Fibroblast of lung (primary cell): ENCODE results near the gene SMLR1. TPM values are rescaled to one million over a fixed set of nuclear protein-coding genes. Genes with fewer than 3 reads are reported as not detected.

ENCODE experiments used
- DNase-seq, 2 donors: peaks; one replicate each; pipeline versions ENCODE4 v3.0.0 to v3.0.0-alpha.2; 2010; ENCODE audit warnings: low read depth in 2 of 2
- H2AFZ ChIP-seq: 2 replicates; pipeline ENCODE4 v1.5.1; 2012; ENCODE audit warnings: low read length, control low read depth, inconsistent platforms
- H3K27ac ChIP-seq: 2 replicates; pipeline ENCODE4 v1.5.1; 2011; ENCODE audit warnings: low read length, control low read depth; ENCODE audit not compliant: insufficient read depth
- H3K27me3 ChIP-seq: 2 replicates; pipeline ENCODE4 v1.5.1; 2011; ENCODE audit warnings: mild to moderate bottlenecking, low read length; ENCODE audit not compliant: control insufficient read depth, insufficient read depth
- H3K36me3 ChIP-seq: 2 replicates; pipeline ENCODE4 v1.5.1; 2011; ENCODE audit warnings: low read length; ENCODE audit not compliant: control insufficient read depth, insufficient read depth
- H3K4me1 ChIP-seq: 2 replicates; pipeline ENCODE4 v1.5.1; 2011; ENCODE audit warnings: low read length; ENCODE audit not compliant: control insufficient read depth, insufficient read depth; ENCODE audit errors: extremely low read depth
- H3K4me2 ChIP-seq: 2 replicates; pipeline ENCODE4 v1.5.1; 2011; ENCODE audit warnings: low read length, control low read depth; ENCODE audit not compliant: insufficient read depth; ENCODE audit errors: extremely low read depth
- H3K4me3 ChIP-seq, 4 experiments: fragments of 200-600 bp in 1 of 4; sonication (generic) in 1 of 4; replicated peaks in 1 of 4; 2 replicates each; pipeline ENCODE4 v1.5.1; 2011 to 2016; ENCODE audit warnings: low read length in 4 of 4, low read depth in 3 of 4, mild to moderate bottlenecking in 3 of 4, control low read depth in 2 of 4, inconsistent platforms in 1 of 4, mixed read lengths in 1 of 4; ENCODE audit not compliant: insufficient read depth in 1 of 4; ENCODE audit errors: control extremely low read depth in 1 of 4
- H3K79me2 ChIP-seq: 2 replicates; pipeline ENCODE4 v1.5.1; 2012; ENCODE audit warnings: mild to moderate bottlenecking, low read length, inconsistent platforms; ENCODE audit not compliant: control insufficient read depth, insufficient read depth
- H3K9ac ChIP-seq: 2 replicates; pipeline ENCODE4 v1.5.1; 2011; ENCODE audit warnings: mild to moderate bottlenecking, low read length, control low read depth; ENCODE audit not compliant: insufficient read depth
- H3K9me3 ChIP-seq: 2 replicates; pipeline ENCODE4 v1.5.1; 2012; ENCODE audit warnings: low read depth, low read length; ENCODE audit not compliant: control insufficient read depth, insufficient read depth
- H4K20me1 ChIP-seq: 2 replicates; pipeline ENCODE4 v1.5.1; 2011; ENCODE audit warnings: low read length; ENCODE audit not compliant: control insufficient read depth, insufficient read depth; ENCODE audit errors: extremely low read depth
- EZH2 ChIP-seq: IDR thresholded peaks from 2 replicates; pipeline ENCODE4 v1.5.1; 2012; ENCODE audit warnings: low read length, control low read depth, mild to moderate bottlenecking; ENCODE audit errors: missing control alignments
- polyA plus RNA-seq, 2 donors: library from polyadenylated mRNA; depleted of rRNA in 1 of 2; stranded (reverse) in 1 of 2; unstranded in 1 of 2; fragments of >200 nt; gene quantifications; 2 replicates each; pipeline ENCODE4 v1.2.1, GENCODE V29; 2011 to 2012; ENCODE audit warnings: missing spikeins in 1 of 2
- total RNA-seq: library from RNA; depleted of rRNA; stranded (reverse); fragments of >200 nt; gene quantifications from 2 replicates; pipeline ENCODE4 v1.2.1, GENCODE V29; 2014
- TF ChIP-seq, protein P1 (sequence below), 2 donors: IDR thresholded peaks in 1 of 2; conservative IDR thresholded peaks in 1 of 2; 1 replicate in 1 of 2; 2 replicates in 1 of 2; pipeline ENCODE4 v1.5.1; 2011 to 2012; ENCODE audit warnings: low read length in 2 of 2, control low read depth in 1 of 2, inconsistent platforms in 1 of 2, low read depth in 1 of 2, mild to moderate bottlenecking in 1 of 2

SMLR1 gene
- total and polyA plus RNA-seq, 2 donors (not counting 1 experiment from before 2014, with no cell fraction given) = not detected

GRCh38 chr6:130862370-130862769 lies 35.2 kb downstream of the SMLR1 start:
- Histone ChIP-seq H3K79me2 (no peaks in the 10 kb centered on the region), H3K36me3 (peaks cover 10% of the 10 kb centered on the region), H3K4me3 (no peak overlapping the region), H3K9me3 (no peaks in the 10 kb centered on the region), H3K4me2 (no peak overlapping the region), H3K27ac (no peak overlapping the region), H2AFZ (no peak overlapping the region), H3K4me1 (no peaks in the 10 kb centered on the region), H3K9ac (no peak overlapping the region), H4K20me1 (no peaks in the 10 kb centered on the region), H3K27me3 (no peaks in the 10 kb centered on the region)
- no peak for TF ChIP-seq EZH2
- TF ChIP-seq, protein P1, sequence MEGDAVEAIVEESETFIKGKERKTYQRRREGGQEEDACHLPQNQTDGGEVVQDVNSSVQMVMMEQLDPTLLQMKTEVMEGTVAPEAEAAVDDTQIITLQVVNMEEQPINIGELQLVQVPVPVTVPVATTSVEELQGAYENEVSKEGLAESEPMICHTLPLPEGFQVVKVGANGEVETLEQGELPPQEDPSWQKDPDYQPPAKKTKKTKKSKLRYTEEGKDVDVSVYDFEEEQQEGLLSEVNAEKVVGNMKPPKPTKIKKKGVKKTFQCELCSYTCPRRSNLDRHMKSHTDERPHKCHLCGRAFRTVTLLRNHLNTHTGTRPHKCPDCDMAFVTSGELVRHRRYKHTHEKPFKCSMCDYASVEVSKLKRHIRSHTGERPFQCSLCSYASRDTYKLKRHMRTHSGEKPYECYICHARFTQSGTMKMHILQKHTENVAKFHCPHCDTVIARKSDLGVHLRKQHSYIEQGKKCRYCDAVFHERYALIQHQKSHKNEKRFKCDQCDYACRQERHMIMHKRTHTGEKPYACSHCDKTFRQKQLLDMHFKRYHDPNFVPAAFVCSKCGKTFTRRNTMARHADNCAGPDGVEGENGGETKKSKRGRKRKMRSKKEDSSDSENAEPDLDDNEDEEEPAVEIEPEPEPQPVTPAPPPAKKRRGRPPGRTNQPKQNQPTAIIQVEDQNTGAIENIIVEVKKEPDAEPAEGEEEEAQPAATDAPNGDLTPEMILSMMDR (conservative IDR thresholded peaks at IDR 0.05 in 1 of 2, IDR thresholded peaks at IDR 0.05 in 1 of 2; ENCODE audit: low read depth in 1 of 2, low read length in 2 of 2) = no peak
- no peak for DNase-seq

- Histone ChIP-seq H4K20me1 (no peaks in the 10 kb centered on the region), H3K9me3 (no peaks in the 10 kb centered on the region), H2AFZ (no peak overlapping the region), H3K9ac (no peak overlapping the region), H3K79me2 (no peaks in the 10 kb centered on the region), H3K36me3 (peaks cover 5% of the 10 kb centered on the region), H3K4me2 (no peak overlapping the region), H3K27me3 (no peaks in the 10 kb centered on the region), H3K4me3 (no peak overlapping the region), H3K27ac (no peak overlapping the region), H3K4me1 (no peaks in the 10 kb centered on the region)
- DNase-seq = no peak
- TF ChIP-seq, protein P1 (conservative IDR thresholded peaks at IDR 0.05 in 1 of 2, IDR thresholded peaks at IDR 0.05 in 1 of 2; ENCODE audit: low read depth in 1 of 2, low read length in 2 of 2) = no peak
- no peak for TF ChIP-seq EZH2
Observed at GRCh38 chr6:130863415-130864230, 36.4 kb downstream of the SMLR1 start.

DNA sequence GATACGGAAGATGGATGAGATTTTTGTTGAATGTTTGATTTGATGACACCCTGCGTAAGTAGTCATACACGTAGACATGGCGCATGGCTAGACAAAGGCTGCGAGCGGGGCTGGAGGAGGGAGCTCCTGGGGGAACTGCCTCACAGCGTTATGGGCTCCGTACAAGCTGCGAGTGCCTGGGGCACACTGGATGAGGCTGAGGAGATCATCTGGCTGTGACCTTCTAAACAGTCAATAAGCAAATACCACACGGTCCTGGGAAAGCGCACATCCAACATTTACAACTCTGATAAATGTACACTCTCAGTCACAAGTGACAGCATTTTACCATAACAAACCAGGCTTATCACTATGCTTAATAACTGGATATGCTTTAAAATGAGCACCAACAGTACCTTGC lies 37.1 kb downstream of the SMLR1 start:
- Histone ChIP-seq H3K4me2 (no peak overlapping the region), H3K79me2 (no peaks in the 10 kb centered on the region), H3K9me3 (no peaks in the 10 kb centered on the region), H3K36me3 (peaks cover 5% of the 10 kb centered on the region), H3K27ac (no peak overlapping the region), H4K20me1 (no peaks in the 10 kb centered on the region), H3K27me3 (no peaks in the 10 kb centered on the region), H3K9ac (no peak overlapping the region), H3K4me3 (no peak overlapping the region), H3K4me1 (no peaks in the 10 kb centered on the region), H2AFZ (no peak overlapping the region)
- no peak for DNase-seq
- TF ChIP-seq EZH2 = no peak
- TF ChIP-seq, protein P1 (conservative IDR thresholded peaks at IDR 0.05 in 1 of 2, IDR thresholded peaks at IDR 0.05 in 1 of 2; ENCODE audit: low read depth in 1 of 2, low read length in 2 of 2) = no peak
